AG04449 (cell line): ENCODE results near the gene GLT8D2.

Experiments
- CTCF ChIA-PET: fragments of 350-600 bp; formaldehyde crosslinking; extraction: SDS; loops from one replicate; lab custom pipeline; 2021; ENCODE audit warnings: antibody characterized with exemption; lab: Yijun Ruan, JAX
- POLR2A ChIA-PET: fragments of 400-600, 350-600 bp; formaldehyde crosslinking; extraction: SDS; loops from one replicate; lab custom pipeline; 2020; ENCODE audit warnings: antibody characterized with exemption, inconsistent platforms; lab: Yijun Ruan, JAX
- DNase-seq: peaks from one replicate; pipeline ENCODE4 v3.0.0-alpha.2; 2010; ENCODE audit warnings: low read depth, low spot score
- H3K4me3 ChIP-seq: 2 replicates; pipeline ENCODE4 v1.5.1; 2011; ENCODE audit warnings: low read depth, mild to moderate bottlenecking, control low read depth, low read length
- CTCF ChIP-seq: IDR thresholded peaks from one replicate; pipeline ENCODE4 v1.5.1; 2011; ENCODE audit warnings: mild to moderate bottlenecking, moderate library complexity, low read length, control low read depth, inconsistent platforms; ENCODE audit not compliant: insufficient read depth; ENCODE audit errors: missing control alignments

GLT8D2 gene

GRCh38 chr12:103948746-103949406, 101.1 kb downstream of the GLT8D2 start:
- no peak for DNase-seq
- ChIA-PET POLR2A (interaction anchor here (0.8 kb wide), 1 partner anchor 17 kb away, joined by 3 read pairs; the partner anchor contains the start of gene TDG), CTCF (interaction anchor here (0.7 kb wide), 1 partner anchor 79 kb away, joined by 3 read pairs; no protein-coding TSS in a partner anchor)
- no peak overlapping the region for H3K4me3 ChIP-seq
- no peak for TF ChIP-seq CTCF

GRCh38 chr12:103947871-103948555, 102.0 kb downstream of the GLT8D2 start:
- ChIA-PET POLR2A (no interaction called here), CTCF (no interaction called here)
- no peak overlapping the region for H3K4me3 ChIP-seq
- TF ChIP-seq CTCF, result no peak
- DNase-seq, result no peak

GRCh38 chr12:103944964-103945363, 105.0 kb downstream of the GLT8D2 start:
- CTCF ChIA-PET, result no interaction called here
- POLR2A ChIA-PET, result no interaction called here

More at GRCh38 chr12:103944964-103945363, 105.0 kb downstream of the GLT8D2 start:
- no peak overlapping the region for H3K4me3 ChIP-seq
- no peak for DNase-seq
- no peak for TF ChIP-seq CTCF
